NCI-H446 (cell line): ENCODE measurements around the gene ZNF837.
A peak's percentile ranks its signal among the peaks of the same experiment; 100 is the strongest.
"Not testable (repeated sequence)": the region's sequence is repeated elsewhere in the genome, so short reads cannot be mapped to it uniquely, and the experiment has no call there.

Experiments
- DNase-seq, 2 experiments: peaks; one replicate each; lab custom pipeline; 2025; lab: John Stamatoyannopoulos, UW

The ZNF837 gene

GRCh38 chr19:58396691-58397532 is 16.1 kb upstream of the ZNF837 start:
- no peak for DNase-seq

GRCh38 chr19:58395979-58396627 is 15.3 kb upstream of the ZNF837 start:
- DNase-seq = no peak

- no peak for DNase-seq
Observed at GRCh38 chr19:58395220-58395978, 14.6 kb upstream of the ZNF837 start, which contains the start of gene RNF225. RNF225 (plus strand) TSS chr19:58395656; CDS start chr19:58396090, 434 bp downstream.

GRCh38 chr19:58394821-58395219 is 14.0 kb upstream of the ZNF837 start:
- DNase-seq = no peak

- DNase-seq = no peak
Observed at GRCh38 chr19:58393725-58394033, 12.8 kb upstream of the ZNF837 start.

- no peak for DNase-seq
Observed at GRCh38 chr19:58392945-58393724, 12.3 kb upstream of the ZNF837 start.

GRCh38 chr19:58388175-58388526 is 7.3 kb upstream of the ZNF837 start:
- DNase-seq = no peak

- no peak for DNase-seq
Observed at GRCh38 chr19:58387338-58388174, 6.7 kb upstream of the ZNF837 start.

- peak; percentile 97 to 99 for DNase-seq
Observed at GRCh38 chr19:58386576-58387337, 5.9 kb upstream of the ZNF837 start, which contains the start of gene RPS5. RPS5 (plus strand) TSS chr19:58387269; CDS start chr19:58388138, 869 bp downstream.

- DNase-seq = no peak
Observed at GRCh38 chr19:58385891-58386575, 5.2 kb upstream of the ZNF837 start.

- DNase-seq = no peak
Observed at GRCh38 chr19:58385313-58385890, 4.6 kb upstream of the ZNF837 start.

- DNase-seq = no peak
Observed at GRCh38 chr19:58382997-58383603, 2.3 kb upstream of the ZNF837 start.

- DNase-seq = no peak
Observed at GRCh38 chr19:58381460-58382212, 806 bp upstream of the ZNF837 start.

GRCh38 chr19:58380037-58380661 is 681 bp downstream of the ZNF837 start:
- no peak for DNase-seq

- DNase-seq = no peak
Observed at GRCh38 chr19:58379246-58379645, 1.6 kb downstream of the ZNF837 start.

- not testable (repeated sequence) for DNase-seq
Observed at GRCh38 chr19:58376724-58377123, 4.1 kb downstream of the ZNF837 start.

GRCh38 chr19:58374200-58374599 is 6.6 kb downstream of the ZNF837 start:
- no peak for DNase-seq
